H9 (cell line): Measurements from ENCODE around the gene SKAP1. TPM values are rescaled to one million over a fixed set of nuclear protein-coding genes. Genes with fewer than 3 reads are reported as not detected.

Source experiments
- DNase-seq: peaks from one replicate; pipeline ENCODE4 v3.0.0-alpha.2; 2017
- H2AFZ ChIP-seq: one replicate; pipeline ENCODE4 v1.6.1; 2013; ENCODE audit warnings: mild to moderate bottlenecking, low read length, control low read depth, moderate library complexity
- H2AK5ac ChIP-seq: 2 replicates; pipeline ENCODE4 v1.6.1; 2013; ENCODE audit warnings: low read length, control low read depth, mixed read lengths; ENCODE audit not compliant: insufficient read length
- H2BK120ac ChIP-seq: one replicate; pipeline ENCODE4 v1.6.1; 2013; ENCODE audit warnings: low read depth, mild to moderate bottlenecking, low read length, control low read depth, inconsistent platforms; ENCODE audit not compliant: poor library complexity, severe bottlenecking
- H2BK12ac ChIP-seq: 2 replicates; pipeline ENCODE4 v1.6.1; 2013; ENCODE audit warnings: low read length, control low read depth, mixed read lengths, low read depth; ENCODE audit not compliant: insufficient read length
- H2BK15ac ChIP-seq: 2 replicates; pipeline ENCODE4 v1.6.1; 2013; ENCODE audit warnings: low read depth, low read length, control low read depth
- H2BK20ac ChIP-seq: one replicate; pipeline ENCODE4 v1.6.1; 2013; ENCODE audit warnings: low read depth, mild to moderate bottlenecking, low read length, control low read depth, inconsistent platforms; ENCODE audit not compliant: poor library complexity, severe bottlenecking
- H2BK5ac ChIP-seq: 2 replicates; pipeline ENCODE4 v1.6.1; 2013; ENCODE audit warnings: low read length, control low read depth, mixed read lengths; ENCODE audit not compliant: insufficient read length
- H3K14ac ChIP-seq: 2 replicates; pipeline ENCODE4 v1.6.1; 2013; ENCODE audit warnings: low read length, control low read depth; ENCODE audit not compliant: insufficient read depth
- H3K18ac ChIP-seq: 2 replicates; pipeline ENCODE4 v1.6.1; 2013; ENCODE audit warnings: low read depth, mild to moderate bottlenecking, mixed read lengths, low read length, control low read depth; ENCODE audit not compliant: insufficient read length
- H3K23ac ChIP-seq: 2 replicates; pipeline ENCODE4 v1.6.1; 2013; ENCODE audit warnings: low read length, control low read depth, mixed read lengths, low read depth; ENCODE audit not compliant: insufficient read length
- H3K23me2 ChIP-seq: 2 replicates; pipeline ENCODE4 v1.6.1; 2013; ENCODE audit warnings: low read depth, mild to moderate bottlenecking, mixed read lengths, low read length, control low read depth; ENCODE audit not compliant: insufficient read length, poor library complexity, severe bottlenecking
- H3K27ac ChIP-seq: 2 replicates; pipeline ENCODE4 v1.5.1; 2013; ENCODE audit warnings: low read length, control low read depth, mixed read lengths, low read depth; ENCODE audit not compliant: insufficient read length
- H3K27me3 ChIP-seq: 2 replicates; pipeline ENCODE4 v1.6.1; 2013; ENCODE audit warnings: low read length, control low read depth, inconsistent platforms; ENCODE audit not compliant: insufficient read depth
- H3K4ac ChIP-seq: 2 replicates; pipeline ENCODE4 v1.6.1; 2013; ENCODE audit warnings: low read depth, mild to moderate bottlenecking, control low read depth, inconsistent platforms, low read length, moderate library complexity
- H3K4me1 ChIP-seq: 2 replicates; pipeline ENCODE4 v1.6.1; 2013; ENCODE audit warnings: low read length, control low read depth, inconsistent platforms; ENCODE audit not compliant: insufficient read depth
- H3K4me2 ChIP-seq: 2 replicates; pipeline ENCODE4 v1.6.1; 2013; ENCODE audit warnings: low read length, control low read depth, mixed read lengths; ENCODE audit not compliant: insufficient read length, insufficient read depth
- H3K56ac ChIP-seq: 2 replicates; pipeline ENCODE4 v1.6.1; 2013; ENCODE audit warnings: low read depth, mild to moderate bottlenecking, mixed read lengths, low read length, control low read depth; ENCODE audit not compliant: insufficient read length
- H3K79me1 ChIP-seq: 2 replicates; pipeline ENCODE4 v1.6.1; 2013; ENCODE audit warnings: low read depth, mild to moderate bottlenecking, moderate library complexity, low read length, control low read depth, inconsistent platforms; ENCODE audit not compliant: insufficient read depth, poor library complexity, severe bottlenecking
- H3K79me2 ChIP-seq: 2 replicates; pipeline ENCODE4 v1.6.1; 2013; ENCODE audit warnings: low read length, control low read depth, inconsistent platforms; ENCODE audit not compliant: insufficient read depth
- H3K9ac ChIP-seq: 2 replicates; pipeline ENCODE4 v1.6.1; 2013; ENCODE audit warnings: low read length, control low read depth, mixed read lengths; ENCODE audit not compliant: insufficient read length; ENCODE audit errors: extremely low read depth
- H3K9me3 ChIP-seq: one replicate; pipeline ENCODE4 v1.6.1; 2013; ENCODE audit warnings: low read depth, low read length, inconsistent platforms; ENCODE audit not compliant: control insufficient read depth
- H3T11ph ChIP-seq: one replicate; pipeline ENCODE4 v1.6.1; 2013; ENCODE audit warnings: mild to moderate bottlenecking, low read length, control low read depth, inconsistent platforms
- H4K20me1 ChIP-seq: one replicate; pipeline ENCODE4 v1.6.1; 2013; ENCODE audit not compliant: control insufficient read depth, insufficient read length, insufficient read depth
- H4K5ac ChIP-seq: 2 replicates; pipeline ENCODE4 v1.6.1; 2013; ENCODE audit warnings: low read depth, mild to moderate bottlenecking, mixed read lengths, low read length, control low read depth; ENCODE audit not compliant: insufficient read length
- H4K8ac ChIP-seq: replicated peaks from 2 replicates; pipeline ENCODE4 v1.6.1; 2013; ENCODE audit warnings: low read length, control low read depth, mixed read lengths, low read depth; ENCODE audit not compliant: insufficient read length
- H4K91ac ChIP-seq: 2 replicates; pipeline ENCODE4 v1.6.1; 2013; ENCODE audit warnings: low read depth, mild to moderate bottlenecking, moderate library complexity, mixed read lengths, low read length, control low read depth; ENCODE audit not compliant: insufficient read length
- H3K27ac Mint-ChIP-seq, 3 experiments: 2 replicates in 2 of 3; 3 replicates in 1 of 3; pipeline ENCODE4 v1.8.0; 2020 to 2021; ENCODE audit warnings: mixed read lengths in 3 of 3, mild to moderate bottlenecking in 1 of 3, moderate library complexity in 1 of 3
- H3K27me3 Mint-ChIP-seq: 2 replicates; pipeline ENCODE4 v1.8.0; 2021; ENCODE audit warnings: low read depth, mild to moderate bottlenecking, moderate library complexity, mixed read lengths
- H3K36me3 Mint-ChIP-seq, 3 experiments: 2 replicates in 2 of 3; 3 replicates in 1 of 3; pipeline ENCODE4 v1.8.0; 2020 to 2021; ENCODE audit warnings: low read depth in 3 of 3, mixed read lengths in 3 of 3; ENCODE audit not compliant: insufficient read depth in 1 of 3
- H3K4me1 Mint-ChIP-seq, 2 experiments: 2 replicates each; pipeline ENCODE4 v1.8.0; 2020; ENCODE audit warnings: mixed read lengths in 2 of 2
- H3K4me3 Mint-ChIP-seq, 2 experiments: 2 replicates in 1 of 2; 3 replicates in 1 of 2; pipeline ENCODE4 v1.8.0; 2020 to 2021; ENCODE audit warnings: mild to moderate bottlenecking in 2 of 2, mixed read lengths in 2 of 2, moderate library complexity in 1 of 2
- H3K9me3 Mint-ChIP-seq, 2 experiments: 2 replicates in 1 of 2; 3 replicates in 1 of 2; pipeline ENCODE4 v1.8.0; 2020; ENCODE audit warnings: mild to moderate bottlenecking in 2 of 2, mixed read lengths in 2 of 2, moderate library complexity in 1 of 2
- total RNA-seq: library from RNA; stranded (reverse); gene quantifications from 2 replicates; pipeline ENCODE4 v1.2.1, GENCODE V29; 2021
- TF ChIP-seq, protein P1 (sequence below): fragments of 200-600 bp; sonication (generic); conservative IDR thresholded peaks from 3 replicates; pipeline ENCODE4 v1.8.0; 2021; ENCODE audit warnings: antibody characterized with exemption, mild to moderate bottlenecking

The SKAP1 gene
- total RNA-seq, 1 experiment from 2014 or later, result not detected

DNA sequence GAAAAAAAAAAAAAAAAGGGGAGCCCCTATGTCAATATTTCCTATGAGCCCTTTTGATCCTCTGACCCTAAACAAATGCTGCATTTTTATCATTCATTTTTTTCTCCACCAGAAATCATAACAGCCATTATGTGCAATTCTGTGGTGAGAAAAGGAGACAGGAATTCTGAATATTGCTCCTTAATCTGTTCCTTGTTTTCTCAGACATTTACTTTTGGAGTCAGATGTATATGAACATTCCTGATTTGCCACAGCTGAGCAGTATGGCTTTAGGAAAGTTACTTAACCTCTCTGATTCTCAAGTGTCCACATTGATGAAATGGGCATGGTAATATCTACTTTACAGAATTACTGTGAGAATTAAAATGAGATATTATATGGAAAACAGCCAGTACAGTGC, 144.4 kb downstream of the SKAP1 start:
- Histone ChIP-seq H3K4me1 (no peaks in the 10 kb centered on the region), H3K4me2 (no peak overlapping the region), H3K56ac (no peak overlapping the region), H4K5ac (no peak overlapping the region), H4K91ac (no peak overlapping the region), H3K27me3 (no peaks in the 10 kb centered on the region), H3K18ac (no peak overlapping the region), H2AFZ (no peak overlapping the region), H3K9ac (no peak overlapping the region), H4K8ac (no peak overlapping the region), H3K4ac (no peak overlapping the region), H3K23ac (no peak overlapping the region), H3T11ph (no peak overlapping the region), H2AK5ac (no peak overlapping the region), H3K79me2 (no peaks in the 10 kb centered on the region), H3K23me2 (no peaks in the 10 kb centered on the region), H2BK15ac (no peak overlapping the region), H2BK20ac (no peak overlapping the region), H2BK120ac (no peak overlapping the region), H2BK12ac (no peak overlapping the region), H2BK5ac (no peak overlapping the region), H3K9me3 (no peaks in the 10 kb centered on the region), H3K14ac (no peak overlapping the region), H3K27ac (no peak overlapping the region), H4K20me1 (no peaks in the 10 kb centered on the region), H3K79me1 (no peaks in the 10 kb centered on the region)
- Mint-ChIP-seq H3K27ac (no peak overlapping the region), H3K4me1 (peaks cover 3 to 6% of the 10 kb centered on the region in 2 experiments; a peak in 3 of 4 replicates), H3K27me3 (peaks cover 3% of the 10 kb centered on the region; the same call in 1 of the 2 replicates), H3K36me3 (no peaks in the 10 kb centered on the region), H3K4me3 (no peak overlapping the region), H3K9me3 (no peaks in the 10 kb centered on the region)
- DNase-seq, result no peak
- TF ChIP-seq, protein P1, sequence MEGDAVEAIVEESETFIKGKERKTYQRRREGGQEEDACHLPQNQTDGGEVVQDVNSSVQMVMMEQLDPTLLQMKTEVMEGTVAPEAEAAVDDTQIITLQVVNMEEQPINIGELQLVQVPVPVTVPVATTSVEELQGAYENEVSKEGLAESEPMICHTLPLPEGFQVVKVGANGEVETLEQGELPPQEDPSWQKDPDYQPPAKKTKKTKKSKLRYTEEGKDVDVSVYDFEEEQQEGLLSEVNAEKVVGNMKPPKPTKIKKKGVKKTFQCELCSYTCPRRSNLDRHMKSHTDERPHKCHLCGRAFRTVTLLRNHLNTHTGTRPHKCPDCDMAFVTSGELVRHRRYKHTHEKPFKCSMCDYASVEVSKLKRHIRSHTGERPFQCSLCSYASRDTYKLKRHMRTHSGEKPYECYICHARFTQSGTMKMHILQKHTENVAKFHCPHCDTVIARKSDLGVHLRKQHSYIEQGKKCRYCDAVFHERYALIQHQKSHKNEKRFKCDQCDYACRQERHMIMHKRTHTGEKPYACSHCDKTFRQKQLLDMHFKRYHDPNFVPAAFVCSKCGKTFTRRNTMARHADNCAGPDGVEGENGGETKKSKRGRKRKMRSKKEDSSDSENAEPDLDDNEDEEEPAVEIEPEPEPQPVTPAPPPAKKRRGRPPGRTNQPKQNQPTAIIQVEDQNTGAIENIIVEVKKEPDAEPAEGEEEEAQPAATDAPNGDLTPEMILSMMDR, result no peak
